ENCODE data around the gene IGF2BP3.
"Not testable (repeated sequence)": the region's sequence is repeated elsewhere in the genome, so short reads cannot be mapped to it uniquely, and the experiment has no call there.

DNA sequence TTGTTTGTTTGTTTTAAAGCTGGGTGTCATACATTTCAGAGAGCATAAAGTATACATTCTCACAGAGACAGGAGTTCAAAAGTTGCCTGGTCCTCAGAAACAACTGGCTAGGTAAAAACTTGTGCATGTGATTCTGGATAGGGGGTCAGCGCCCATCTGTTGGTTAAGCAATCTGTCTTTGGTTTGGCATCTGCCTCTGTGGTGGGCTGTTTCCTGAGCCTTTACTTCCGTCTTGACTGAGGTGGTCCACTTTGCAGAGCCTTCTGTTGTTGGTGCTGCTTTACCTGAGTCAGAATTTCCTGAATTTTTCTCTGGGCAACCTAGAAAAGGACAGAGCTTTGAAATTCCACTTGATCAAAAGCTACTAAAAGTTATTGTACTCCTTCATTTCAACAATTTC, 158.2 kb downstream of the IGF2BP3 start:
- not testable (repeated sequence) for TF ChIP-seq YY1 (IDR thresholded peaks at IDR 0.05; ENCODE audit: insufficient read depth, insufficient read length); ZNF274 (IDR thresholded peaks at IDR 0.05; ENCODE audit: low read depth, low read length); SUZ12 (IDR thresholded peaks at IDR 0.05; ENCODE audit: extremely low read depth, insufficient read depth, insufficient read length)

Data from NT2/D1 (cell line).